ENCODE results near the gene FBXO11. TPM values are rescaled to one million over a fixed set of nuclear protein-coding genes. Genes with fewer than 3 reads are reported as not detected.

Gene FBXO11
- total RNA-seq, 1 experiment from 2014 or later, result 58.0 TPM

DNA sequence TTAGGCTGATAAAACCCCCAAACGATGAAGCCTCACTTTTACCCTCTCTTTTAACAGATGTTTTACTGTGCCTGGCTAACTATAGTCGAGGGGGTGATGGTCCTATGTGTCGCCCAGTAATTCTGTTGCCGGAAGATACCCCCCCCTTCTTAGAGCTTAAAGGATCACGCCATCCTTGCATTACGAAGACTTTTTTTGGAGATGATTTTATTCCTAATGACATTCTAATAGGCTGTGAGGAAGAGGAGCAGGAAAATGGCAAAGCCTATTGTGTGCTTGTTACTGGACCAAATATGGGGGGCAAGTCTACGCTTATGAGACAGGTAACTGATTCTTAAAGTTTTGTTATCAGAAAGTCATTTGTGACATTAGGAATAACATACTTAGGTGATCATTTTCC lies 102.9 kb downstream of the FBXO11 start:
- Mint-ChIP-seq H3K27me3 (ENCODE audit: unreplicated experiment) (no peaks in the 10 kb centered on the region), H3K27ac (ENCODE audit: unreplicated experiment) (no peak overlapping the region), H3K4me1 (ENCODE audit: low read depth, unreplicated experiment) (no peaks in the 10 kb centered on the region), H3K9me3 (ENCODE audit: low read depth, unreplicated experiment) (peaks cover 4% of the 10 kb centered on the region), H3K36me3 (ENCODE audit: insufficient read depth, unreplicated experiment) (peaks cover 68% of the 10 kb centered on the region), H3K4me3 (ENCODE audit: low read depth, unreplicated experiment) (no peak overlapping the region)
- DNase-seq, result no peak
- TF ChIP-seq, protein P1, sequence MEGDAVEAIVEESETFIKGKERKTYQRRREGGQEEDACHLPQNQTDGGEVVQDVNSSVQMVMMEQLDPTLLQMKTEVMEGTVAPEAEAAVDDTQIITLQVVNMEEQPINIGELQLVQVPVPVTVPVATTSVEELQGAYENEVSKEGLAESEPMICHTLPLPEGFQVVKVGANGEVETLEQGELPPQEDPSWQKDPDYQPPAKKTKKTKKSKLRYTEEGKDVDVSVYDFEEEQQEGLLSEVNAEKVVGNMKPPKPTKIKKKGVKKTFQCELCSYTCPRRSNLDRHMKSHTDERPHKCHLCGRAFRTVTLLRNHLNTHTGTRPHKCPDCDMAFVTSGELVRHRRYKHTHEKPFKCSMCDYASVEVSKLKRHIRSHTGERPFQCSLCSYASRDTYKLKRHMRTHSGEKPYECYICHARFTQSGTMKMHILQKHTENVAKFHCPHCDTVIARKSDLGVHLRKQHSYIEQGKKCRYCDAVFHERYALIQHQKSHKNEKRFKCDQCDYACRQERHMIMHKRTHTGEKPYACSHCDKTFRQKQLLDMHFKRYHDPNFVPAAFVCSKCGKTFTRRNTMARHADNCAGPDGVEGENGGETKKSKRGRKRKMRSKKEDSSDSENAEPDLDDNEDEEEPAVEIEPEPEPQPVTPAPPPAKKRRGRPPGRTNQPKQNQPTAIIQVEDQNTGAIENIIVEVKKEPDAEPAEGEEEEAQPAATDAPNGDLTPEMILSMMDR (IDR thresholded peaks at IDR 0.05; ENCODE audit: unreplicated experiment), result no peak
- no TSS peak for BruUV-seq (replicated peaks)
- intact Hi-C loops (cut with micrococcal nuclease; ENCODE audit: unreplicated experiment), result no loop called here
- CTCF ChIA-PET, result no interaction called here

DNA sequence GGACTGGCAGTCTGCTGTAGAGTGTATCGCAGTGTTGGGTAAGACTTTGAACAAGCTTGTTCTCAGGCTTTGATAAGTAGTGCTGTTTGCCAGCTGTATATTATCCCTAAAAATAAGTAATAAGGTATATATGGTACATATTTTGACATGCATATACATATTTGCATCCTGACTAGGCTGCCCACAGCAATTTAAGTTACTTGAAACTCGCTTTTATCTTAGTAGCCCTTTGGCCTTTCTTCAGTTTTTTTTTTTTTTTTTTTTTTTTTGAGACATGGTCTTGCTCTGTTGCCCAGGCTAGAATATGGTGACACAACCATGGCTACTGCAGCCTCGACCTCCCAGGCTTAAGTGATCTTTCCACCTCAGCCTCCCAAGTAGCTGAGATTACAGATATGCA lies 105.2 kb downstream of the FBXO11 start:
- no peak for DNase-seq

DNA sequence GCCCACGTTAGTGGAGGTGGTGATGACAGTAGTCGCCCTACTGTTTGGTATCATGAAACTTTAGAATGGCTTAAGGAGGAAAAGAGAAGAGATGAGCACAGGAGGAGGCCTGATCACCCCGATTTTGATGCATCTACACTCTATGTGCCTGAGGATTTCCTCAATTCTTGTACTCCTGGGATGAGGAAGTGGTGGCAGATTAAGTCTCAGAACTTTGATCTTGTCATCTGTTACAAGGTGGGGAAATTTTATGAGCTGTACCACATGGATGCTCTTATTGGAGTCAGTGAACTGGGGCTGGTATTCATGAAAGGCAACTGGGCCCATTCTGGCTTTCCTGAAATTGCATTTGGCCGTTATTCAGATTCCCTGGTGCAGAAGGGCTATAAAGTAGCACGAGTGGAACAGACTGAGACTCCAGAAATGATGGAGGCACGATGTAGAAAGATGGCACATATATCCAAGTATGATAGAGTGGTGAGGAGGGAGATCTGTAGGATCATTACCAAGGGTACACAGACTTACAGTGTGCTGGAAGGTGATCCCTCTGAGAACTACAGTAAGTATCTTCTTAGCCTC lies 107.2 kb downstream of the FBXO11 start:
- DNase-seq, result no peak
- H3K27ac Mint-ChIP-seq (ENCODE audit: unreplicated experiment), result peak overlapping the region; percentile 1
- H3K27me3 Mint-ChIP-seq (ENCODE audit: unreplicated experiment), result no peaks in the 10 kb centered on the region
- CTCF ChIA-PET, result no interaction called here
- H3K4me3 Mint-ChIP-seq (ENCODE audit: low read depth, unreplicated experiment), result no peak overlapping the region
- no TSS peak for BruUV-seq (replicated peaks)
- H3K36me3 Mint-ChIP-seq (ENCODE audit: insufficient read depth, unreplicated experiment), result peaks cover 65% of the 10 kb centered on the region
- H3K4me1 Mint-ChIP-seq (ENCODE audit: low read depth, unreplicated experiment), result no peaks in the 10 kb centered on the region
- TF ChIP-seq, protein P1 (IDR thresholded peaks at IDR 0.05; ENCODE audit: unreplicated experiment), result no peak
- intact Hi-C loops (cut with micrococcal nuclease; ENCODE audit: unreplicated experiment), result no loop called here
- H3K9me3 Mint-ChIP-seq (ENCODE audit: low read depth, unreplicated experiment), result peaks cover 4% of the 10 kb centered on the region

More for the DNA sequence above, 105.2 kb downstream of the FBXO11 start:
- H3K9me3 Mint-ChIP-seq (ENCODE audit: low read depth, unreplicated experiment), result peaks cover 4% of the 10 kb centered on the region
- no peaks in the 10 kb centered on the region for H3K4me1 Mint-ChIP-seq (ENCODE audit: low read depth, unreplicated experiment)
- BruUV-seq (replicated peaks), result no TSS peak
- no peaks in the 10 kb centered on the region for H3K27me3 Mint-ChIP-seq (ENCODE audit: unreplicated experiment)
- CTCF ChIA-PET, result no interaction called here
- no peak overlapping the region for H3K27ac Mint-ChIP-seq (ENCODE audit: unreplicated experiment)
- intact Hi-C loops (cut with micrococcal nuclease; ENCODE audit: unreplicated experiment), result no loop called here
- TF ChIP-seq, protein P1 (IDR thresholded peaks at IDR 0.05; ENCODE audit: unreplicated experiment), result no peak
- H3K4me3 Mint-ChIP-seq (ENCODE audit: low read depth, unreplicated experiment), result no peak overlapping the region
- H3K36me3 Mint-ChIP-seq (ENCODE audit: insufficient read depth, unreplicated experiment), result peaks cover 61% of the 10 kb centered on the region

- Mint-ChIP-seq H3K4me1 (ENCODE audit: low read depth, unreplicated experiment) (no peaks in the 10 kb centered on the region), H3K27me3 (ENCODE audit: unreplicated experiment) (no peaks in the 10 kb centered on the region), H3K36me3 (ENCODE audit: insufficient read depth, unreplicated experiment) (peaks cover 64% of the 10 kb centered on the region), H3K4me3 (ENCODE audit: low read depth, unreplicated experiment) (no peak overlapping the region), H3K27ac (ENCODE audit: unreplicated experiment) (peak overlapping the region; percentile 1), H3K9me3 (ENCODE audit: low read depth, unreplicated experiment) (peaks cover 4% of the 10 kb centered on the region)
- CTCF ChIA-PET, result no interaction called here
- TF ChIP-seq, protein P1 (IDR thresholded peaks at IDR 0.05; ENCODE audit: unreplicated experiment), result no peak
- no peak for DNase-seq
- intact Hi-C loops (cut with micrococcal nuclease; ENCODE audit: unreplicated experiment), result no loop called here
- TSS peak; percentile 47 for BruUV-seq (replicated peaks)
Observed at GRCh38 chr2:47798631-47799030, 107.7 kb downstream of the FBXO11 start.
